ENCODE data around the gene CAGE1. TPM values are rescaled to one million over a fixed set of nuclear protein-coding genes. Genes with fewer than 3 reads are reported as not detected.
A peak's percentile ranks its signal among the peaks of the same experiment; 100 is the strongest.

CAGE1 gene
- polyA plus RNA-seq, 3 donors, result not detected

DNA sequence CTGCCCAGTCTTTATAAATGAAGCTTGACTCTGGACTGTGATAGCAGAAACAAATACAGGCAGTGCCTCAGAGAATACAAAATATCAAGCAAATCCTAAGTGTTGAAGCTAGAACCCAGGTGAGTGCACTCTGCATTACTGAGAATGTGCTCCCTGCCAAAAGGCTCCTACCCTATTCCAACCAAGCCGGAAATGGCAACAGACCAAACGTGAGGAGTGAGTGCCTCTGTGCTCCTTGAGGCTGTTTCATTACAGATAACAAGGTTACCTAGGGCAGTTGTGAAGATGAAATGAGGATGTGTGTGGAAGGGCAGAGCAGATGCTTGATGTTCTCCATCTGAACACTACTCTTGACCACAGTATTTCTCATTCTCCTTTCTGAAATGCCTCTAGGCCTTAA lies 105.9 kb downstream of the CAGE1 start:
- intact Hi-C loops (cut with micrococcal nuclease), result no loop called here
- no peaks in the 10 kb centered on the region for H3K27me3 ChIP-seq (ENCODE audit: control insufficient read depth in 2 of 2, insufficient read depth in 2 of 2, low read length in 2 of 2)
- no peak overlapping the region for H3K27ac ChIP-seq (ENCODE audit: low read depth in 1 of 2, low read length in 2 of 2)
- no peak overlapping the region for H3K9ac ChIP-seq (ENCODE audit: insufficient read depth, low read length, poor library complexity, severe bottlenecking)
- peaks cover 25 to 27% of the 10 kb centered on the region in 2 donors for H3K4me1 ChIP-seq (ENCODE audit: control insufficient read depth in 1 of 2, insufficient read depth in 2 of 2, low read length in 2 of 2)
- Mint-ChIP-seq H3K27ac (peak overlapping the region in 1 of 7 donors; percentile 50), H3K36me3 (peaks cover 50 to 59% of the 10 kb centered on the region in 2 donors), H3K27me3 (ENCODE audit: low read depth in 3 of 3) (peaks cover 0 to 2% (median 1%) of the 10 kb centered on the region in 3 donors), H3K9me3 (no peaks in the 10 kb centered on the region), H3K4me1 (peaks cover 32% of the 10 kb centered on the region), H3K4me3 (no peak overlapping the region)
- no peak overlapping the region for H3K4me3 ChIP-seq (replicated peaks in 1 of 3; ENCODE audit: low read depth in 2 of 3, low read length in 3 of 3)
- no peaks in the 10 kb centered on the region for H3K79me2 ChIP-seq (ENCODE audit: insufficient read depth, low read length)
- no peaks in the 10 kb centered on the region for H3K9me3 ChIP-seq (replicated peaks in 1 of 2; ENCODE audit: control insufficient read depth in 1 of 2, insufficient read depth in 1 of 2, low read length in 2 of 2)
- DNase-seq, result no peak
- no peak overlapping the region for H3K4me2 ChIP-seq (replicated peaks; ENCODE audit: extremely low read depth, low read length, poor library complexity, severe bottlenecking)
- no CpG with 5 or more reads among the region's 2 CpGs for WGBS (ENCODE audit: insufficient coverage)
- H3K36me3 ChIP-seq (replicated peaks in 1 of 2; ENCODE audit: control insufficient read depth in 1 of 2, insufficient read depth in 2 of 2, low read length in 2 of 2), result peaks cover 39 to 50% of the 10 kb centered on the region in 2 donors
- H2AFZ ChIP-seq (ENCODE audit: insufficient read depth, low read depth, low read length, poor library complexity, severe bottlenecking), result no peak overlapping the region
- TF ChIP-seq, protein P1, sequence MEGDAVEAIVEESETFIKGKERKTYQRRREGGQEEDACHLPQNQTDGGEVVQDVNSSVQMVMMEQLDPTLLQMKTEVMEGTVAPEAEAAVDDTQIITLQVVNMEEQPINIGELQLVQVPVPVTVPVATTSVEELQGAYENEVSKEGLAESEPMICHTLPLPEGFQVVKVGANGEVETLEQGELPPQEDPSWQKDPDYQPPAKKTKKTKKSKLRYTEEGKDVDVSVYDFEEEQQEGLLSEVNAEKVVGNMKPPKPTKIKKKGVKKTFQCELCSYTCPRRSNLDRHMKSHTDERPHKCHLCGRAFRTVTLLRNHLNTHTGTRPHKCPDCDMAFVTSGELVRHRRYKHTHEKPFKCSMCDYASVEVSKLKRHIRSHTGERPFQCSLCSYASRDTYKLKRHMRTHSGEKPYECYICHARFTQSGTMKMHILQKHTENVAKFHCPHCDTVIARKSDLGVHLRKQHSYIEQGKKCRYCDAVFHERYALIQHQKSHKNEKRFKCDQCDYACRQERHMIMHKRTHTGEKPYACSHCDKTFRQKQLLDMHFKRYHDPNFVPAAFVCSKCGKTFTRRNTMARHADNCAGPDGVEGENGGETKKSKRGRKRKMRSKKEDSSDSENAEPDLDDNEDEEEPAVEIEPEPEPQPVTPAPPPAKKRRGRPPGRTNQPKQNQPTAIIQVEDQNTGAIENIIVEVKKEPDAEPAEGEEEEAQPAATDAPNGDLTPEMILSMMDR (IDR thresholded peaks at IDR 0.05), result no peak
- H4K20me1 ChIP-seq (ENCODE audit: insufficient read depth, low read length), result peaks cover 6% of the 10 kb centered on the region

DNA sequence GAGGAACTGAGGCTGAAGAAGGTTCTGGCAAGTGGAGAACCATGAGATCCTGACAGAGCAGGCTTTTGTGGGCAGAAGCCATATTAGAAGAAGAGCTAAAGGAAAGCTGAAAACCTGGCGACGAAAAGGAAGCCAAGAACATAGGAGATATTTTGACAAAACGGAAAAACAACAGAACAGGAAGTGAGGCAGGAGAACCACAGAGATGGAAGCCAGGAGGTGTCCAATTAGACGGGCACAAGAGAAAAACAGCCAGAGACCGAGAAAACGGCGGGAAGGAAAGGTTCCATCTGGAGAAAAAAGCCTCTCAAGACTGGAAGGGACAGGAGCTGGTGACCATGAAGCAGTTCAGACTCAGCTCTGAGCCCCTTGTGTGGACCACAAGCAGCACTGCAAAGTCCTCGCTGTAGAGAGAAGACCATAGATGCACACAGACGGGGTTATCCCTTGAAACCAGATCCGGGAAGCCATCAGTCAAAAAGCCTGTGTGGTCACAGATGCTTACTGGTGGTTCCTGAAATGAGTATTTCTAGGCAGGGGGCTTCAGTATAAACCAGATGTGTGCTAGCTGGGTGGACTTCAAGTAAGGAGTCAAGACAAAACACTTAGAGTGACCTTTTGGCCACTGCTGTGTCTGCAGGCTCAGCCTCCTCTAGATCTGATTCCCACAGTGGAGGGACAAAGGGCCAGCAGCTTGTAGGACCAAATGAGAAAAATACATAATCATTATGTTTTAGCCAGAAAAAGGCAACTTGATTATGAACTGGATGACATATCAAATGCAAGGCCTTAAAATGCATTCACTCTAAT lies 107.2 kb downstream of the CAGE1 start:
- Mint-ChIP-seq H3K4me3 (peak overlapping the region; percentile 59 to 65), H3K4me1 (peaks cover 46% of the 10 kb centered on the region), H3K9me3 (no peaks in the 10 kb centered on the region), H3K27ac (peak overlapping the region; percentile 2 to 87 (median 76)), H3K36me3 (peaks cover 37 to 46% of the 10 kb centered on the region in 2 donors), H3K27me3 (ENCODE audit: low read depth in 3 of 3) (peaks cover under 1 to 2% (median 1%) of the 10 kb centered on the region in 3 donors)
- Histone ChIP-seq H3K27ac (ENCODE audit: low read depth in 1 of 2, low read length in 2 of 2) (peak overlapping the region in 1 of 2 donors; percentile 27), H3K79me2 (ENCODE audit: insufficient read depth, low read length) (no peaks in the 10 kb centered on the region), H2AFZ (ENCODE audit: insufficient read depth, low read depth, low read length, poor library complexity, severe bottlenecking) (peak overlapping the region; percentile 41), H3K27me3 (ENCODE audit: control insufficient read depth in 2 of 2, insufficient read depth in 2 of 2, low read length in 2 of 2) (no peaks in the 10 kb centered on the region), H3K9ac (ENCODE audit: insufficient read depth, low read length, poor library complexity, severe bottlenecking) (no peak overlapping the region), H3K4me1 (ENCODE audit: control insufficient read depth in 1 of 2, insufficient read depth in 2 of 2, low read length in 2 of 2) (peaks cover 39 to 40% of the 10 kb centered on the region in 2 donors), H4K20me1 (ENCODE audit: insufficient read depth, low read length) (no peaks in the 10 kb centered on the region), H3K4me3 (replicated peaks in 1 of 3; ENCODE audit: low read depth in 2 of 3, low read length in 3 of 3) (peak overlapping the region in 2 of 3 experiments; percentile 25 to 51), H3K4me2 (replicated peaks; ENCODE audit: extremely low read depth, low read length, poor library complexity, severe bottlenecking) (peak overlapping the region; percentile 45), H3K36me3 (replicated peaks in 1 of 2; ENCODE audit: control insufficient read depth in 1 of 2, insufficient read depth in 2 of 2, low read length in 2 of 2) (peaks cover 25 to 37% of the 10 kb centered on the region in 2 donors), H3K9me3 (replicated peaks in 1 of 2; ENCODE audit: control insufficient read depth in 1 of 2, insufficient read depth in 1 of 2, low read length in 2 of 2) (no peaks in the 10 kb centered on the region)
- 33% methylated on average over 10 of the region's 10 CpGs for WGBS (ENCODE audit: insufficient coverage)
- DNase-seq, result peak in 1 of 3 donors; percentile 19
- intact Hi-C loops (cut with micrococcal nuclease), result no loop called here
- TF ChIP-seq, protein P1 (IDR thresholded peaks at IDR 0.05), result no peak

Other genes starting within 250 kb of the CAGE1 start
- 100 to 1,000 TPM in 2 of 3 donors, 10 to 100 TPM in 1; 59.1 to 302 (median 251) TPM for gene SSR1, start 76.5 kb downstream of the CAGE1 start, polyA plus RNA-seq
- 10 to 100 TPM in 1 of 3 donors, 1 to 10 TPM in 2; 7.7 to 14.6 (median 8.8) TPM for gene RIOK1, start 66 bp upstream of the CAGE1 start, polyA plus RNA-seq
- gene DSP, start 151.9 kb upstream of the CAGE1 start, polyA plus RNA-seq, result not detected
- gene SNRNP48, start 200.5 kb upstream of the CAGE1 start, polyA plus RNA-seq, result 1 to 10 TPM; 5.1 to 6.0 (median 5.9) TPM

Data from CD14-positive monocyte (primary cell).